Measurements from ENCODE around the gene PCDHB13.

- TF ChIP-seq, protein P1, sequence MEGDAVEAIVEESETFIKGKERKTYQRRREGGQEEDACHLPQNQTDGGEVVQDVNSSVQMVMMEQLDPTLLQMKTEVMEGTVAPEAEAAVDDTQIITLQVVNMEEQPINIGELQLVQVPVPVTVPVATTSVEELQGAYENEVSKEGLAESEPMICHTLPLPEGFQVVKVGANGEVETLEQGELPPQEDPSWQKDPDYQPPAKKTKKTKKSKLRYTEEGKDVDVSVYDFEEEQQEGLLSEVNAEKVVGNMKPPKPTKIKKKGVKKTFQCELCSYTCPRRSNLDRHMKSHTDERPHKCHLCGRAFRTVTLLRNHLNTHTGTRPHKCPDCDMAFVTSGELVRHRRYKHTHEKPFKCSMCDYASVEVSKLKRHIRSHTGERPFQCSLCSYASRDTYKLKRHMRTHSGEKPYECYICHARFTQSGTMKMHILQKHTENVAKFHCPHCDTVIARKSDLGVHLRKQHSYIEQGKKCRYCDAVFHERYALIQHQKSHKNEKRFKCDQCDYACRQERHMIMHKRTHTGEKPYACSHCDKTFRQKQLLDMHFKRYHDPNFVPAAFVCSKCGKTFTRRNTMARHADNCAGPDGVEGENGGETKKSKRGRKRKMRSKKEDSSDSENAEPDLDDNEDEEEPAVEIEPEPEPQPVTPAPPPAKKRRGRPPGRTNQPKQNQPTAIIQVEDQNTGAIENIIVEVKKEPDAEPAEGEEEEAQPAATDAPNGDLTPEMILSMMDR (conservative IDR thresholded peaks at IDR 0.05; ENCODE audit: low read length), result no peak
- TF ChIP-seq EZH2phosphoT487 (IDR thresholded peaks at IDR 0.05; ENCODE audit: borderline replicate concordance), result no peak
Measured at GRCh38 chr5:141260458-141261237, 46.9 kb downstream of the PCDHB13 start.

Measured in Loucy (cell line).